ENCODE data around the gene TRIM46. TPM values are rescaled to one million over a fixed set of nuclear protein-coding genes. Genes with fewer than 3 reads are reported as not detected.
A peak's percentile ranks its signal among the peaks of the same experiment; 100 is the strongest.

Gene TRIM46
- total RNA-seq, 4 donors from 2014 or later = 0.35 to 1.9 (median 0.40) TPM; not detected in 1

GRCh38 chr1:155175927-155176371 lies 2.3 kb downstream of the TRIM46 start:
- H3K27ac ChIP-seq = no peak overlapping the region
- WGBS, 2 donors (ENCODE audit: low coverage in 1 of 2) = no CpG with 5 or more reads among the region's 9 CpGs

GRCh38 chr1:155176544-155177071 lies 3.0 kb downstream of the TRIM46 start:
- Histone ChIP-seq H3K4me1 (peaks cover 0 to 41% (median 24%) of the 10 kb centered on the region in 3 donors), H3K4me3 (no peak overlapping the region), H3K36me3 (peaks cover 0 to 7% of the 10 kb centered on the region in 2 donors), H3K27me3 (peaks cover 28% of the 10 kb centered on the region), H3K9me3 (no peaks in the 10 kb centered on the region), H3K27ac (no peak overlapping the region)
- WGBS, 2 donors (ENCODE audit: low coverage in 1 of 2) = 47 to 90% methylated on average over 2 to 6 of the region's 8 CpGs
- TF ChIP-seq CTCF (IDR thresholded peaks at IDR 0.05) = peak in 3 of 4 experiments; percentile 90 to 95 (median 91)
- TF ChIP-seq POLR2AphosphoS5 (IDR thresholded peaks at IDR 0.05) = no peak
- TF ChIP-seq EP300 (IDR thresholded peaks at IDR 0.05) = no peak
- TF ChIP-seq POLR2A (IDR thresholded peaks at IDR 0.05) = no peak
- peak; percentile 65 for ATAC-seq

More at GRCh38 chr1:155175927-155176371, 2.3 kb downstream of the TRIM46 start:
- Histone ChIP-seq H3K27me3 (peaks cover 28% of the 10 kb centered on the region), H3K36me3 (peaks cover 0 to 8% of the 10 kb centered on the region in 2 donors), H3K9me3 (no peaks in the 10 kb centered on the region), H3K4me1 (peaks cover 0 to 47% (median 24%) of the 10 kb centered on the region in 3 donors), H3K4me3 (no peak overlapping the region)
- no peak for ATAC-seq
- TF ChIP-seq EP300 (IDR thresholded peaks at IDR 0.05) = no peak
- TF ChIP-seq POLR2A (IDR thresholded peaks at IDR 0.05) = no peak
- no peak for TF ChIP-seq CTCF (IDR thresholded peaks at IDR 0.05)
- TF ChIP-seq POLR2AphosphoS5 (IDR thresholded peaks at IDR 0.05) = no peak

- ATAC-seq = no peak
- no peak overlapping the region for H3K4me3 ChIP-seq
- H3K9me3 ChIP-seq = no peaks in the 10 kb centered on the region
- no peak overlapping the region for H3K27ac ChIP-seq
- H3K4me1 ChIP-seq = peaks cover 0 to 33% (median 18%) of the 10 kb centered on the region in 3 donors
- peaks cover 0 to 7% of the 10 kb centered on the region in 2 donors for H3K36me3 ChIP-seq
- peaks cover 28% of the 10 kb centered on the region for H3K27me3 ChIP-seq
- WGBS, 2 donors (ENCODE audit: low coverage in 1 of 2) = 63 to 97% methylated on average over 6 of the region's 11 CpGs
- TF ChIP-seq POLR2A (IDR thresholded peaks at IDR 0.05) (no peak), POLR2AphosphoS5 (IDR thresholded peaks at IDR 0.05) (no peak), EP300 (IDR thresholded peaks at IDR 0.05) (no peak), CTCF (IDR thresholded peaks at IDR 0.05) (no peak)
These were observed 3.7 kb downstream of the TRIM46 start for GRCh38 chr1:155177192-155177917.

GRCh38 chr1:155177918-155178281 lies 4.3 kb downstream of the TRIM46 start:
- ATAC-seq = no peak
- WGBS, 2 donors (ENCODE audit: low coverage in 1 of 2) = no CpG with 5 or more reads among the region's 9 CpGs
- peaks cover 0 to 30% (median 17%) of the 10 kb centered on the region in 3 donors for H3K4me1 ChIP-seq
- H3K27ac ChIP-seq = no peak overlapping the region
- TF ChIP-seq POLR2A (IDR thresholded peaks at IDR 0.05) = no peak
- no peak for TF ChIP-seq POLR2AphosphoS5 (IDR thresholded peaks at IDR 0.05)
- no peak for TF ChIP-seq CTCF (IDR thresholded peaks at IDR 0.05)
- TF ChIP-seq EP300 (IDR thresholded peaks at IDR 0.05) = no peak
- H3K27me3 ChIP-seq = peaks cover 28% of the 10 kb centered on the region
- H3K4me3 ChIP-seq = no peak overlapping the region
- no peaks in the 10 kb centered on the region for H3K9me3 ChIP-seq
- peaks cover 0 to 7% of the 10 kb centered on the region in 2 donors for H3K36me3 ChIP-seq
